ENCODE data around the gene MBOAT7.

The MBOAT7 gene

DNA sequence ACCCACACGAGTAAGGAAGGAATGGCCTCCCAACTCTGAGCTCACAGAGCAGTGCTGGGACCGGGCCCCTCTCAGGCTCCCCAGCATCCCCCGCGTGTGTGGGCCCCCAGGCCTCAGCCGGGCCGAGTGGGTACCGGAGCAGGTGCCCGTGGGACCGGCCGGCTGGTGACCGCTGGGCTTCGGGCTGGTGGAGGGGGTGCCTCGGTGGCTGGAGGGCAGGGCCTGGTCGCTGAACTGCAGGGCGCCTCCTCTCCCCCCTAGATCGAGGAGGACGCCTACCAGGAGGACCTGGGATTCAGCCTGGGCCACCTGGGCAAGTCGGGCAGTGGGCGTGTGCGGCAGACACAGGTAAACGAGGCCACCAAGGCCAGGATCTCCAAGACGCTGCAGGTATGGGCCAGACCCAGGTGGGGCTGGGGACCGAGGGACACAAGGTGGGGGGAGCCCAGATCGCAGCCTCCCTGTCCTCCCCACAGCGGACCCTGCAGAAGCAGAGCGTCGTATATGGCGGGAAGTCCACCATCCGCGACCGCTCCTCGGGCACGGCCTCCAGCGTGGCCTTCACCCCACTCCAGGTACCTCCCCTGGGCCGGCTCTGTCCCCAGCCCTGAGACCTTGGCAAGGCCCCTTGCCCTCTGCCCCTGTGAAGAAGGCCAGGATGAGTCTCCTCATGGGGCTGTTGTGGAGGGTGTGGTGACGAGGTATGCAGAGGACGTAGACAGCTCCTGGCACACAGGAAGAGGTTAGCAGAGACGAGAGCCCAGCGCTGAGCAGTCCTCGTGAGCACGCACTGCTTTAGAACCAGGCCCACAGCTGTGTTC is 60.4 kb downstream of the MBOAT7 start:
- FAIRE-seq (no peak), DNase-seq (ENCODE audit: insufficient read length, low spot score) (no peak)
- TF ChIP-seq, protein P1, sequence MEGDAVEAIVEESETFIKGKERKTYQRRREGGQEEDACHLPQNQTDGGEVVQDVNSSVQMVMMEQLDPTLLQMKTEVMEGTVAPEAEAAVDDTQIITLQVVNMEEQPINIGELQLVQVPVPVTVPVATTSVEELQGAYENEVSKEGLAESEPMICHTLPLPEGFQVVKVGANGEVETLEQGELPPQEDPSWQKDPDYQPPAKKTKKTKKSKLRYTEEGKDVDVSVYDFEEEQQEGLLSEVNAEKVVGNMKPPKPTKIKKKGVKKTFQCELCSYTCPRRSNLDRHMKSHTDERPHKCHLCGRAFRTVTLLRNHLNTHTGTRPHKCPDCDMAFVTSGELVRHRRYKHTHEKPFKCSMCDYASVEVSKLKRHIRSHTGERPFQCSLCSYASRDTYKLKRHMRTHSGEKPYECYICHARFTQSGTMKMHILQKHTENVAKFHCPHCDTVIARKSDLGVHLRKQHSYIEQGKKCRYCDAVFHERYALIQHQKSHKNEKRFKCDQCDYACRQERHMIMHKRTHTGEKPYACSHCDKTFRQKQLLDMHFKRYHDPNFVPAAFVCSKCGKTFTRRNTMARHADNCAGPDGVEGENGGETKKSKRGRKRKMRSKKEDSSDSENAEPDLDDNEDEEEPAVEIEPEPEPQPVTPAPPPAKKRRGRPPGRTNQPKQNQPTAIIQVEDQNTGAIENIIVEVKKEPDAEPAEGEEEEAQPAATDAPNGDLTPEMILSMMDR (IDR thresholded peaks at IDR 0.05; ENCODE audit: insufficient read depth, missing control alignments), result no peak

DNA sequence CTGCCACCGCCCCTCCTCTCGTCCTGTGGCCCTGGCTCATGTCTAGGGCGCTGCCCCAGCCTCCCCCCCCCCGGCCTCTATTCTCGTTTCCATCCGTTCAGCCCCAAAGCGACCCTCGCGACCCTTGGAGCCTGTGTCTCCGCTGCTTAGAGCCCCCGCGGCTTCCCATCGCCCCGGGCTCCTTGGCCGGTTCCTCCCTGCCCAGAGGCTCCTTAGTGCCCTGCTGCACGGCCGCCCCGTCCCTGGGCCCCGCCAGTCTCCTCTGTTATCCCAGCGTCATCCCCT is 61.0 kb downstream of the MBOAT7 start:
- FAIRE-seq, result no peak
- no peak for DNase-seq (ENCODE audit: insufficient read length, low spot score)
- TF ChIP-seq, protein P1 (IDR thresholded peaks at IDR 0.05; ENCODE audit: insufficient read depth, missing control alignments), result no peak

DNA sequence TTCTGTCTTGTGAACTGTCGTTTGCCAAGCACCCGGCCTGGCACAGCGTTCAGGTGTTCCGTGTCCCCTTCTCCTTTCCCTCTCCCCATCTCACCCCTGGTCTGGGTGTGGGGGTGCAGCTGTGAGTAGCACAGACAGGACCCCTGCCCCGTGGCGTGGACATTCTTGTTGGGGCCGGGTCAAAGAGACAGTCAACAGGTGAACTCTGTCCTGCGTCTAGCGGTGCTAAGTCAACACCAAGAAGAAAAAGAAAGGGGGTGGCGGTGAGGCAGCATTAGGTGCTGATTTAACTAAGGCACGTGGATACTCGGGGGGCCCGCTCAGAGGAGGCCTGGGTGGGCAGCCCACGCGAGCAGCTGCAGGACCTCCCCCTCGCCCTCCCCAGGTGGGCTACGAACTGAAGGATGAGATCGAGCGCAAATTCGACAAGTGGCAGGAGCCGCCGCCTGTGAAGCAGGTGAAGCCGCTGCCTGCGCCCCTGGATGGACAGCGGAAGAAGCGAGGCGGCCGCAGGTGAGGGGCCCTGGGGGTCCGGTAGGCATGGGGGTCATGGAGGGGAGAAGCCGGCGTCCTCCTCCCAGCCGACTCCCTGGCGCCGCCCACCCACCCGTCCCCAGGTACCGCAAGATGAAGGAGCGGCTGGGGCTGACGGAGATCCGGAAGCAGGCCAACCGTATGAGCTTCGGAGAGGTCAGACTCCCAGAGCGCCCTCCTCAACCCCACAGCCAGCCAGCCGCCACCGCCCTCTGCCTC is 61.5 kb downstream of the MBOAT7 start:
- DNase-seq (ENCODE audit: insufficient read length, low spot score) (no peak), FAIRE-seq (no peak)
- TF ChIP-seq, protein P1 (IDR thresholded peaks at IDR 0.05; ENCODE audit: insufficient read depth, missing control alignments), result no peak

DNA sequence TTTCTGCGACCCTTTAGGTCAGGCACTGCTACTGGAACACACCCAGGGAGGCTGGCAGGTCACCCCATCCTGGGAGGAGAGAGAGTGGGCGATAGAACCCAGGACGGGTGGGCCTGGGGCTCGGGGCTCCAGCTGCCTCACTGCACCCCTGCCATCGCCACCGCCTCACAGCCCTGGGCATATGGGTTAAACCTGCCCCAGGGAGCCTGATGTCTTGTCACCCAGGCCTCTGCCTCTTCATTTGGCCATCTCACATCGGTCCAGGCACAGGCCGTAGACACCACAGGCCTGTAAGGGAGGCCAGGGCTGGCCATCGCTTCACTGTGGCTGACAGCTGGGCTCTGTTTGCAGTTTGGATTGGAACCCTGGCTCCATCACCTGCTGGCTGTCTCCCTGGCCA is 63.7 kb downstream of the MBOAT7 start:
- DNase-seq (ENCODE audit: insufficient read length, low spot score) (no peak), FAIRE-seq (no peak)
- TF ChIP-seq, protein P1 (IDR thresholded peaks at IDR 0.05; ENCODE audit: insufficient read depth, missing control alignments), result no peak

DNA sequence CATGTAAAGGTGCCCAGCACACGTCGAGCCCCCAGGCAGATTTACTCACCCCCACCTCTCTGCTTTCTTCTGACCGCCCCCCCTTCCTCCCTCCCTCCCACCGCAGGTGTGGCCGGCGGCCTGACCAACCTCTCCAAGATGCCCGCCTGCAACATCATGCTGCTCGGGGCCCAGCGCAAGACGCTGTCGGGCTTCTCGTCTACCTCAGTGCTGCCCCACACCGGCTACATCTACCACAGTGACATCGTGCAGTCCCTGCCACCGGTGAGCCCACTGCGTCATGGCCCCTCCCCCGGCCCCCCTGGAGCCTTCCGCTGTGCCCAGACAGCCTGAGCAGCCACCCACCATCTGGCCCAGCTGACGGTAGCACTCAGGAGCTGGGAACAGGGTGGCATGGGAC is 65.0 kb downstream of the MBOAT7 start:
- FAIRE-seq (no peak), DNase-seq (ENCODE audit: insufficient read length, low spot score) (no peak)
- TF ChIP-seq, protein P1 (IDR thresholded peaks at IDR 0.05; ENCODE audit: insufficient read depth, missing control alignments), result no peak

DNA sequence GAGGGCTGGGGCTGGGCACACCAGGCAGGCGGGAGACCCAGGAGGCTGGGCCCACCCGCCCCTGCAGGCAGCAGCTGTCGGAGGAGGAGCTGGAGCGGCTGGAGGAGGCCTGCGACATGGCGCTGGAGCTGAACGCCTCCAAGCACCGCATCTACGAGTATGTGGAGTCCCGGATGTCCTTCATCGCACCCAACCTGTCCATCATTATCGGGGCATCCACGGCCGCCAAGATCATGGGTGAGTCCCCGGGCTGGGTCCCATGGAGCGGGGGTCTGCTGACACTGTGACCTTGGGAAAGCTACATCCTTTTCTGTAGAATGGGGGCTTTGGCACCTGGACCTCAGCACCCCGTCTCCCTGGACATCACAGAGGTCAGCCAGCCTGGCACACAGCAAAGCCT is 65.7 kb downstream of the MBOAT7 start:
- no peak for FAIRE-seq
- no peak for DNase-seq (ENCODE audit: insufficient read length, low spot score)
- TF ChIP-seq, protein P1 (IDR thresholded peaks at IDR 0.05; ENCODE audit: insufficient read depth, missing control alignments), result no peak

Measured in D721Med (cell line).